ENCODE results near the gene MLPH.

DNA sequence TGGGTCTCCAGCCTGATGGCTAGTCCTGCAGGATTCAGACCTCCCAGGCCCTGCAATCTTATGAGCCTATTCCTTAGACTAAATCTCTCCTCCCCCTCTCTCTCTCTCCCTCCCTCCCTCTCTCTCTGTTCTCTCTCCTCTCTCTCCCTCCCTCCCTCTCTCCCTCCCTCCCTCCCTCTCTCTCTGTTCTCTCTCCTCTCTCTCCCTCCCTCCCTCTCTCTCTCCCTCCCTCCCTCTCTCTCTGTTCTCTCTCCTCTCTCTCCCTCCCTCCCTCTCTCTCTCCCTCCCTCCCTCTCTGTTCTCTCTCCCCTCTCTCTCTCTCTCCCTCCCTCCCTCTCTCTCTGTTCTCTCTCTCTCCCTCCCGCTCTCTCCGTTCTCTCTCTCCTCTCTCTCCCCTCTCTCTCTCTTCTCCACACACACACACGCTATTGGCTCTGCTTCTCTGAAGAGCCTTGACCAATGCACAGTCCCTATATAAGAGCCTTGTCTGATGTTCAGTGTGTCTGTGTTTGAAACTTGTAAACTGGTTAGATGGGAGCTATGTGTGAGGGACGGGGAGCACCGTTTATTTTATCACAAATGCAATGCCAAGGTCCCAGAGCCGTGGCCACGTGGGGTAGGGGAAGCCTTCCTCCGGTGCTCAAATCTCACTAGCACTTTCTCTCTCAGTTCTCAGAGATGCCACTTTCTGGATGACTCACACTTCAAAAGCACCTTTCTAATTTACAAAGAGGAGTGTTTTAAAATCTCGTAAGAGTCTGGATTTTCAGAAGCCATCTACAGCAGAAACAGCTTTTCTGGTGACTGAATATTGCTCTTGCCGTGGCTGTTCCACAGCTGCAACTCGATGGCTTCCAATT is 70.0 kb downstream of the MLPH start:
- TF ChIP-seq, protein P1, sequence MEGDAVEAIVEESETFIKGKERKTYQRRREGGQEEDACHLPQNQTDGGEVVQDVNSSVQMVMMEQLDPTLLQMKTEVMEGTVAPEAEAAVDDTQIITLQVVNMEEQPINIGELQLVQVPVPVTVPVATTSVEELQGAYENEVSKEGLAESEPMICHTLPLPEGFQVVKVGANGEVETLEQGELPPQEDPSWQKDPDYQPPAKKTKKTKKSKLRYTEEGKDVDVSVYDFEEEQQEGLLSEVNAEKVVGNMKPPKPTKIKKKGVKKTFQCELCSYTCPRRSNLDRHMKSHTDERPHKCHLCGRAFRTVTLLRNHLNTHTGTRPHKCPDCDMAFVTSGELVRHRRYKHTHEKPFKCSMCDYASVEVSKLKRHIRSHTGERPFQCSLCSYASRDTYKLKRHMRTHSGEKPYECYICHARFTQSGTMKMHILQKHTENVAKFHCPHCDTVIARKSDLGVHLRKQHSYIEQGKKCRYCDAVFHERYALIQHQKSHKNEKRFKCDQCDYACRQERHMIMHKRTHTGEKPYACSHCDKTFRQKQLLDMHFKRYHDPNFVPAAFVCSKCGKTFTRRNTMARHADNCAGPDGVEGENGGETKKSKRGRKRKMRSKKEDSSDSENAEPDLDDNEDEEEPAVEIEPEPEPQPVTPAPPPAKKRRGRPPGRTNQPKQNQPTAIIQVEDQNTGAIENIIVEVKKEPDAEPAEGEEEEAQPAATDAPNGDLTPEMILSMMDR (IDR thresholded peaks at IDR 0.05; ENCODE audit: low read depth, low read length, poor library complexity, severe bottlenecking), result no peak
- TF ChIP-seq EZH2phosphoT487 (IDR thresholded peaks at IDR 0.05; ENCODE audit: borderline replicate concordance, low read length), result no peak
